ENCODE results near the gene NLRP11. TPM values are rescaled to one million over a fixed set of nuclear protein-coding genes. Genes with fewer than 3 reads are reported as not detected.

The NLRP11 gene
- total RNA-seq, 1 experiment from 2014 or later = 0.15 TPM

- H3K4me2 ChIP-seq (ENCODE audit: low read length) = no peak within 1 kb of the TSS
- TF ChIP-seq EZH2 (IDR thresholded peaks at IDR 0.05; ENCODE audit: low read length, unreplicated experiment) = no peak
- TF ChIP-seq CTCF (conservative IDR thresholded peaks at IDR 0.05; ENCODE audit: low read depth, low read length) = no peak
- TF ChIP-seq EZH2phosphoT487 (IDR thresholded peaks at IDR 0.05; ENCODE audit: borderline replicate concordance, low read length) = no peak
- BruUV-seq (replicated peaks) = no TSS peak
- ChIA-PET CTCF (no interaction called here), POLR2A (ENCODE audit: unreplicated experiment) (no interaction called here)
- no peak within 1 kb of the TSS for H3K4me3 ChIP-seq (ENCODE audit: low read length)
- H3K4me1 ChIP-seq (ENCODE audit: insufficient read depth, low read length) = no peaks in the 10 kb centered on the region
- H3K9me3 ChIP-seq (ENCODE audit: low read length) = no peaks in the 10 kb centered on the region
- no peaks in the 10 kb centered on the region for H3K36me3 ChIP-seq (ENCODE audit: low read depth, low read length)
- no peak within 1 kb of the TSS for H3K27ac ChIP-seq (ENCODE audit: low read length)
- ATAC-seq (no peak), DNase-seq (no peak)
- H3F3A ChIP-seq (ENCODE audit: low read length, unreplicated experiment) = no peaks in the 10 kb centered on the region
- intact Hi-C loops (cut with micrococcal nuclease) = no loop called here
- H4K20me1 ChIP-seq (ENCODE audit: low read length) = no peaks in the 10 kb centered on the region
- no peaks in the 10 kb centered on the region for H3K79me2 ChIP-seq (ENCODE audit: low read length)
- no peak within 1 kb of the TSS for H2AFZ ChIP-seq (ENCODE audit: low read length)
- no peaks in the 10 kb centered on the region for H3K9me2 ChIP-seq (replicated peaks; ENCODE audit: low read length)
- H3K9ac ChIP-seq (ENCODE audit: low read length) = no peak within 1 kb of the TSS
- peaks cover 59% of the 10 kb centered on the region for H3K27me3 ChIP-seq (ENCODE audit: low read length)
Observed at GRCh38 chr19:55836340-55836739, 4.5 kb upstream of the NLRP11 start, which contains the start of gene NLRP4. TSS of gene NLRP4 (plus strand) at chr19:55836540. CDS start at chr19:55852081, 15,541 bp downstream.

DNA sequence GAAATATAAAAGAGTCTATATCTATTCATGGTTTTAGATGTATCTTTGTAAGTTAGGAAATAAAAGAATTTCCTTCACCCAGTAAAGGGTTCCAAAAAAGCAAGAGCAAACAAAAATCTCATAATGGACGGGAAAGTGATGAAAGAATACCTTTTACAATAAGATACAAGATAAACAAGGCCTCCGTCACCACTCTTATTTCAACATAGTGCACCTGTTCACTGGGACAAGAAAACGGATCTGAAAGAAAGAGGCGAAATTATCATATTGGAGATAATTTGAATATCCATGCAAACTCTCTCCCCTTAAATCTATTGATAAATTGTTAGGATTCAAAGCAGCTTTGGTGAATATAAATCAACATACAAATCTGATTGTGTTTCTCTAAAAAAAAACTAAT lies 877 bp upstream of the NLRP11 start:
- CTCF ChIA-PET = no interaction called here
- H2AFZ ChIP-seq (ENCODE audit: low read length) = no peak overlapping the region
- POLR2A ChIA-PET (ENCODE audit: unreplicated experiment) = no interaction called here
- TF ChIP-seq EZH2 (IDR thresholded peaks at IDR 0.05; ENCODE audit: low read length, unreplicated experiment) = no peak
- no peak for TF ChIP-seq EZH2phosphoT487 (IDR thresholded peaks at IDR 0.05; ENCODE audit: borderline replicate concordance, low read length)
- TF ChIP-seq CTCF (conservative IDR thresholded peaks at IDR 0.05; ENCODE audit: low read depth, low read length) = no peak
- no peak for DNase-seq
- H3K9ac ChIP-seq (ENCODE audit: low read length) = no peak overlapping the region
- H3K36me3 ChIP-seq (ENCODE audit: low read depth, low read length) = no peaks in the 10 kb centered on the region
- H3K27ac ChIP-seq (ENCODE audit: low read length) = no peak overlapping the region
- no peaks in the 10 kb centered on the region for H3K79me2 ChIP-seq (ENCODE audit: low read length)
- no peak overlapping the region for H3K4me3 ChIP-seq (ENCODE audit: low read length)
- H3K9me3 ChIP-seq (ENCODE audit: low read length) = no peaks in the 10 kb centered on the region
- H3K9me2 ChIP-seq (replicated peaks; ENCODE audit: low read length) = no peaks in the 10 kb centered on the region
- H3K27me3 ChIP-seq (ENCODE audit: low read length) = peaks cover 36% of the 10 kb centered on the region
- H3K4me1 ChIP-seq (ENCODE audit: insufficient read depth, low read length) = no peaks in the 10 kb centered on the region
- BruUV-seq (replicated peaks) = no TSS peak
- H3K4me2 ChIP-seq (ENCODE audit: low read length) = no peak overlapping the region
- no peak for ATAC-seq
- intact Hi-C loops (cut with micrococcal nuclease) = no loop called here
- no peaks in the 10 kb centered on the region for H4K20me1 ChIP-seq (ENCODE audit: low read length)
- H3F3A ChIP-seq (ENCODE audit: low read length, unreplicated experiment) = no peaks in the 10 kb centered on the region

- BruUV-seq (replicated peaks) = no TSS peak
- DNase-seq = no peak
- no peak overlapping the region for H3K27ac ChIP-seq (ENCODE audit: low read length)
- ChIA-PET CTCF (interaction anchor here (0.6 kb wide), 1 partner anchor 164 kb away, joined by 7 read pairs; no protein-coding TSS in a partner anchor), POLR2A (ENCODE audit: unreplicated experiment) (no interaction called here)
- intact Hi-C loops (cut with micrococcal nuclease) = no loop called here
- peaks cover 36% of the 10 kb centered on the region for H3K27me3 ChIP-seq (ENCODE audit: low read length)
- H3K4me2 ChIP-seq (ENCODE audit: low read length) = no peak overlapping the region
- ATAC-seq = no peak
- H3K9ac ChIP-seq (ENCODE audit: low read length) = no peak overlapping the region
- no peaks in the 10 kb centered on the region for H3F3A ChIP-seq (ENCODE audit: low read length, unreplicated experiment)
- H3K36me3 ChIP-seq (ENCODE audit: low read depth, low read length) = no peaks in the 10 kb centered on the region
- no peaks in the 10 kb centered on the region for H3K79me2 ChIP-seq (ENCODE audit: low read length)
- no peak for TF ChIP-seq EZH2phosphoT487 (IDR thresholded peaks at IDR 0.05; ENCODE audit: borderline replicate concordance, low read length)
- no peak for TF ChIP-seq CTCF (conservative IDR thresholded peaks at IDR 0.05; ENCODE audit: low read depth, low read length)
- no peak for TF ChIP-seq EZH2 (IDR thresholded peaks at IDR 0.05; ENCODE audit: low read length, unreplicated experiment)
- no peaks in the 10 kb centered on the region for H3K9me3 ChIP-seq (ENCODE audit: low read length)
- no peak overlapping the region for H2AFZ ChIP-seq (ENCODE audit: low read length)
- H3K9me2 ChIP-seq (replicated peaks; ENCODE audit: low read length) = no peaks in the 10 kb centered on the region
- no peaks in the 10 kb centered on the region for H3K4me1 ChIP-seq (ENCODE audit: insufficient read depth, low read length)
- no peak overlapping the region for H3K4me3 ChIP-seq (ENCODE audit: low read length)
- no peaks in the 10 kb centered on the region for H4K20me1 ChIP-seq (ENCODE audit: low read length)
Observed at GRCh38 chr19:55830656-55831055, 1.1 kb downstream of the NLRP11 start.
